Breast epithelium (tissue), 4 donors: Measurements from ENCODE around the gene IL31. TPM values are rescaled to one million over a fixed set of nuclear protein-coding genes. Genes with fewer than 3 reads are reported as not detected.

Experiments
- DNase-seq, 2 donors: peaks; one replicate each; pipeline ENCODE4 v3.0.0-alpha.2; 2019; ENCODE audit warnings: low spot score in 2 of 2
- H3K27ac ChIP-seq, 2 donors: fragments of 200-600 bp; sonication (generic) in 1 of 2; one replicate each; pipeline ENCODE4 v1.5.1; 2016 to 2019; ENCODE audit warnings: mild to moderate bottlenecking in 1 of 2
- H3K27me3 ChIP-seq, 2 donors: fragments of 200-600 bp; sonication (generic) in 1 of 2; one replicate each; pipeline versions ENCODE4 v1.5.1 to v1.6.0; 2017 to 2019; ENCODE audit warnings: control low read depth in 1 of 2, mild to moderate bottlenecking in 1 of 2
- H3K36me3 ChIP-seq: fragments of 200-600 bp; one replicate; pipeline ENCODE4 v1.5.1; 2019
- H3K4me1 ChIP-seq, 2 donors: fragments of 200-600 bp; sonication (generic); one replicate each; pipeline ENCODE4 v1.5.1; 2016 to 2019; ENCODE audit warnings: control low read depth in 1 of 2
- H3K4me3 ChIP-seq, 3 donors: fragments of 200-600 bp; sonication (generic); 1 replicate in 2 of 3; 2 replicates in 1 of 3; pipeline ENCODE4 v1.5.1; 2016 to 2019; ENCODE audit warnings: mild to moderate bottlenecking in 3 of 3, moderate library complexity in 2 of 3
- H3K9me3 ChIP-seq, 2 donors: fragments of 200-600 bp; sonication (generic) in 1 of 2; one replicate each; pipeline ENCODE4 v1.5.1; 2016 to 2019; ENCODE audit warnings: control low read depth in 1 of 2
- POLR2A ChIP-seq: fragments of 450-650 bp; IDR thresholded peaks from one replicate; pipeline ENCODE4 v1.6.1; 2016; ENCODE audit warnings: antibody characterized with exemption, mild to moderate bottlenecking, moderate library complexity
- POLR2AphosphoS5 ChIP-seq, 3 donors: sonication (generic); formaldehyde crosslinking; IDR thresholded peaks; one replicate each; pipeline ENCODE4 v1.6.1; 2017; ENCODE audit warnings: antibody characterized with exemption in 3 of 3
- intact Hi-C: fragments of 100-400 bp; cut with DNase I; formaldehyde crosslinking; loops from one replicate; pipeline ENCODE4 v1.15.1; 2023; ENCODE audit warnings: low total_unique reads
- total RNA-seq, 3 donors: library from RNA; depleted of rRNA; stranded (reverse); fragments of >200 nt; gene quantifications; one replicate each; pipeline ENCODE4 v1.1.0, GENCODE V29; 2016
- TF ChIP-seq, protein P1 (sequence below), 3 donors: fragments of 450-650 bp; IDR thresholded peaks; one replicate each; pipeline ENCODE4 v1.5.1; 2016 to 2017; ENCODE audit warnings: antibody characterized with exemption in 3 of 3, mild to moderate bottlenecking in 3 of 3, moderate library complexity in 3 of 3

IL31 gene
- total RNA-seq, 3 donors from 2014 or later = not detected

DNA sequence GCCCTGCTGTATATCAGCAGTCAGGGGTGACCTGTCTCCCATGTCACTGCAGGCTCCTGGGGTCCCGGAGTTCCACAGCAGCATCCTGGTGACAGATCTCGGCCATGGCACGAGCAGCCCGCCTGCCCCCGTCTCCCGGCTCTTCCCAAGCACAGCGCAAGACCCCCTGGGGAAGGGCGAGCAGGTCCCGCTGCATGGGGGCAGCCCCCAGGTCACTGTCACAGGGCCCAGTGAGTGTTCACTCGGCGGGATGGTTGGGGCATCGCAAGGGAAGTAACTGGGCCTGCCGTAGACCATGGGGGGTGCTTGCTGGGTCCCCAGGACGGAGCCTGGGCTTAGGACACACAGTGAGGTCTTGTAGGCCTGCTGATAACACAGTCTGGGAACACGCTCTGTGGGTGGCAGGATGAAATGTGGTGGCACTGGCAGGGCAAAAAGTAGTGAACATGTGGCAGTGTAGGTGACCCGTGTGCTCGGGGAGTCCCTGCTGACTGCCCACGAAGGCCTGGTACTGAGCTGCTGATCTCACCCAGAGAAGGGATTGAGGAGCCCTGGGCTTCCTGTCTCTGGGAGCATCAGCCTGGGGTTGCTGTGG is 38.5 kb downstream of the IL31 start:
- Histone ChIP-seq H3K27ac (no peak overlapping the region), H3K4me1 (no peaks in the 10 kb centered on the region), H3K27me3 (no peaks in the 10 kb centered on the region), H3K9me3 (no peaks in the 10 kb centered on the region), H3K4me3 (no peak overlapping the region), H3K36me3 (peaks cover 8% of the 10 kb centered on the region)
- TF ChIP-seq, protein P1, sequence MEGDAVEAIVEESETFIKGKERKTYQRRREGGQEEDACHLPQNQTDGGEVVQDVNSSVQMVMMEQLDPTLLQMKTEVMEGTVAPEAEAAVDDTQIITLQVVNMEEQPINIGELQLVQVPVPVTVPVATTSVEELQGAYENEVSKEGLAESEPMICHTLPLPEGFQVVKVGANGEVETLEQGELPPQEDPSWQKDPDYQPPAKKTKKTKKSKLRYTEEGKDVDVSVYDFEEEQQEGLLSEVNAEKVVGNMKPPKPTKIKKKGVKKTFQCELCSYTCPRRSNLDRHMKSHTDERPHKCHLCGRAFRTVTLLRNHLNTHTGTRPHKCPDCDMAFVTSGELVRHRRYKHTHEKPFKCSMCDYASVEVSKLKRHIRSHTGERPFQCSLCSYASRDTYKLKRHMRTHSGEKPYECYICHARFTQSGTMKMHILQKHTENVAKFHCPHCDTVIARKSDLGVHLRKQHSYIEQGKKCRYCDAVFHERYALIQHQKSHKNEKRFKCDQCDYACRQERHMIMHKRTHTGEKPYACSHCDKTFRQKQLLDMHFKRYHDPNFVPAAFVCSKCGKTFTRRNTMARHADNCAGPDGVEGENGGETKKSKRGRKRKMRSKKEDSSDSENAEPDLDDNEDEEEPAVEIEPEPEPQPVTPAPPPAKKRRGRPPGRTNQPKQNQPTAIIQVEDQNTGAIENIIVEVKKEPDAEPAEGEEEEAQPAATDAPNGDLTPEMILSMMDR (IDR thresholded peaks at IDR 0.05) = no peak
- no peak for TF ChIP-seq POLR2AphosphoS5 (IDR thresholded peaks at IDR 0.05)
- TF ChIP-seq POLR2A = no peak
- intact Hi-C loops = loop anchor here (10.0 kb wide), 1 partner anchor 311 kb away; no protein-coding TSS in a partner anchor
- DNase-seq = no peak

DNA sequence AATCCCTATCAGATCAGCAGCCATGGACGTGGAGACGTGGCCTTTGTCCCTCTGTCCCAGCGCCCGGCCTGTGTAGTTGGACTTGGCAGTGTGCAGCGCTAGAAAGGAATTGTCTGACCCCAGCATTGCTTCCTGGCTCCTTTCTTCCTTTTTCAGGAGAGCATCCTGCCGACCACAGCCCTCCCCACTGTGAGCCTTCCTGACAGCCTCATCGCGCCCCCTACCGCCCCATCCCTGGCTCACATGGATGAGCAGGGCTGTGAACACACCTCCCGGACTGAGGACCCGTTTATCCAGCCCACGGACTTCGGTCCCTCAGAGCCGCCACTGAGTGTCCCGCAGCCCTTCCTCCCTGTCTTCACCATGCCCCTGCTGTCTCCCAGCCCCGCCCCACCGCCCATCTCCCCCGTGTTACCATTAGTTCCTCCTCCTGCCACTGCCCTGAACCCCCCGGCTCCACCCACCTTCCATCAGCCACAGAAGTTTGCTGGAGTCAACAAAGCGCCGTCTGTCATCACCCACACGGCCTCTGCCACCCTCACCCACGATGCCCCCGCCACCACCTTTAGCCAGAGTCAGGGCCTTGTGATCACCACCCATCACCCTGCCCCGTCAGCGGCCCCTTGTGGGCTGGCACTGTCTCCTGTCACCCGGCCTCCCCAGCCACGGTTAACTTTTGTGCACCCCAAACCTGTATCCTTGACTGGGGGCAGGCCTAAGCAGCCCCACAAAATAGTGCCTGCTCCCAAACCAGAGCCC is 40.6 kb downstream of the IL31 start:
- H3K4me3 ChIP-seq = no peak overlapping the region
- H3K9me3 ChIP-seq = no peaks in the 10 kb centered on the region
- H3K27me3 ChIP-seq = no peaks in the 10 kb centered on the region
- peaks cover 8% of the 10 kb centered on the region for H3K36me3 ChIP-seq
- no peak overlapping the region for H3K27ac ChIP-seq
- DNase-seq = no peak
- no peaks in the 10 kb centered on the region for H3K4me1 ChIP-seq
- intact Hi-C loops = loop anchor here (10.0 kb wide), 1 partner anchor 309 kb away; no protein-coding TSS in a partner anchor
- TF ChIP-seq POLR2A = no peak
- TF ChIP-seq, protein P1 (IDR thresholded peaks at IDR 0.05) = no peak

DNA sequence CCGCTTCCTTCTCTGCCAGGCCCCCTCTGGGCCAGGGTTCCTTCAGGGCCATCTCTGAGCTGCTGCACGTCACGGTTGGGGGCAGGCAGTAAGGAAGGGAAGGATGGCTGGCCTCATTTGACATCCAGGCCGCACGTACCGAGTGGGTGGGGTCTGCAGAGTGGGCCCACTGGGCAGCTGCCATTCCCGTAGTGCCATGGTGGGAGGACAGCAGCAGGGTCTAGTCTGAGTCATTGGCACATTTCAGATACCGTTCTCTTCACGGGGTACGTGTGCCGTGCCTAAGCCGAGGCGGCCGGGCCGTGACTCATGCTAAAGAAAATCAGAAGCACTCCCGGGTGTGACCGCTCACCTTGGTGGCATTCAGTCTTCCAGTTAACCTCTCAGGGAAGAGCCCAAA is 43.9 kb downstream of the IL31 start:
- Histone ChIP-seq H3K9me3 (no peaks in the 10 kb centered on the region), H3K4me1 (no peaks in the 10 kb centered on the region), H3K27ac (no peak overlapping the region), H3K36me3 (peaks cover 8% of the 10 kb centered on the region), H3K27me3 (no peaks in the 10 kb centered on the region), H3K4me3 (no peak overlapping the region)
- DNase-seq = no peak
- intact Hi-C loops = loop anchor here (10.0 kb wide), 1 partner anchor 305 kb away; no protein-coding TSS in a partner anchor
- no peak for TF ChIP-seq POLR2A
- TF ChIP-seq POLR2AphosphoS5 (IDR thresholded peaks at IDR 0.05) = no peak
- TF ChIP-seq, protein P1 (IDR thresholded peaks at IDR 0.05) = no peak

DNA sequence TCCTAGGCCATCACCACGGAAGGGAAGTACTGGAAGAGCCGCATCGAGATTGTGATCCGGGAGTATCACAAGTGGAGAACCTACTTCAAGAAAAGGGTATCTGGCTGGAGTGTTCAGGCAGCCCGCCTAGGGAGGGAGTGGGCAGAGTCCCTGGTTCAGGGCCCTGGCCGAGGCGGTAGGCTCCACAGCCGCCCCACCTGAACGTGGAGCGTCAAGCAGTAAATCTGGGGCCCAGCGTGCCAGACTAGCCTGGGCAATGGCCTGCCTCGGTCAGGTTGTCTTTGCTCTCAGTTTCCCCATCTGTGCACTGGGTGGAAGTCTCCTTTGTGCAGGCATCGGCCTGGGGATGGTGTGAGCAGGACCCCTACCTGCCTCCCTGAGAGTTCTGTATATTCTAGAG is 44.9 kb downstream of the IL31 start:
- TF ChIP-seq POLR2AphosphoS5 (IDR thresholded peaks at IDR 0.05) (no peak), POLR2A (no peak)
- TF ChIP-seq, protein P1 (IDR thresholded peaks at IDR 0.05) = no peak
- H3K4me1 ChIP-seq = no peaks in the 10 kb centered on the region
- no peak overlapping the region for H3K27ac ChIP-seq
- no peaks in the 10 kb centered on the region for H3K27me3 ChIP-seq
- no peak overlapping the region for H3K4me3 ChIP-seq
- no peaks in the 10 kb centered on the region for H3K9me3 ChIP-seq
- DNase-seq = no peak
- H3K36me3 ChIP-seq = peaks cover 8% of the 10 kb centered on the region
- intact Hi-C loops = loop anchor here (5.0 kb wide), 1 partner anchor 93 kb away; no protein-coding TSS in a partner anchor

DNA sequence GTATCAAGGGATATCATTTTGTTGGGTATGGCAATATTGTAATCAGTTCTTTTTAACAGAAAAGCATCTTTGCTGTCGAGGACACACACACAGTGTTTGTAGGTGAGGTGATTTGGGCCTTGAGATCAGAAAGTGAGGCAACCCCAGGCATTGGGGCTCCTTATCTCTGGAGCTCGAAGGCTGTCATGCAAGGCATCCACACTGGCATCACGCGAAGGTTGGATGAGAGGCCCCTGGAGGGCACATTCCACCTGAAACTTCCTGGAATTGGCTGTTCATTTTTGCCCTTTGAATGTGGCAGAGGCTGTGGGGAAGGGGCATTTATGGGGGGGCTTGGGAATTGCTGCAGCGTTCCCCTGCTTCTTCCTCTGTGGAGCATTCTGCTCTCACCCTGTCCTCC is 45.5 kb downstream of the IL31 start:
- Histone ChIP-seq H3K4me1 (no peaks in the 10 kb centered on the region), H3K27ac (no peak overlapping the region), H3K9me3 (no peaks in the 10 kb centered on the region), H3K36me3 (peaks cover 8% of the 10 kb centered on the region), H3K4me3 (no peak overlapping the region), H3K27me3 (no peaks in the 10 kb centered on the region)
- intact Hi-C loops = loop anchor here (5.0 kb wide), 1 partner anchor 94 kb away; no protein-coding TSS in a partner anchor
- TF ChIP-seq POLR2AphosphoS5 (IDR thresholded peaks at IDR 0.05) (no peak), POLR2A (no peak)
- TF ChIP-seq, protein P1 (IDR thresholded peaks at IDR 0.05) = no peak
- no peak for DNase-seq
